Activated naive CD4-positive, alpha-beta T cell treated with anti-CD3 and anti-CD28 coated beads, Interleukin-2, amount 50 U/mL, for 72 hours (primary cell): ENCODE data around the gene PPP2R5E. TPM values are rescaled to one million over a fixed set of nuclear protein-coding genes. Genes with fewer than 3 reads are reported as not detected.

ENCODE experiments used
- ATAC-seq, 2 donors: fragments of 150-1000 bp; cut with Tn5 transposase; 2 replicates each; pipeline ENCODE4 v1.10.0; 2021; ENCODE audit warnings: mild to moderate bottlenecking in 2 of 2, moderate library complexity in 2 of 2
- DNase-seq, 2 donors: peaks; one replicate each; pipeline ENCODE4 v3.0.0; 2021 to 2022; ENCODE audit warnings: low spot score in 2 of 2
- H3K27ac Mint-ChIP-seq, 2 donors: one replicate each; pipeline ENCODE4 v1.8.0; 2022; ENCODE audit warnings: mild to moderate bottlenecking in 2 of 2, mixed read lengths in 2 of 2
- H3K36me3 Mint-ChIP-seq, 2 donors: one replicate each; pipeline ENCODE4 v1.8.0; 2022; ENCODE audit warnings: mixed read lengths in 2 of 2
- H3K9me3 Mint-ChIP-seq, 2 donors: one replicate each; pipeline ENCODE4 v1.8.0; 2022; ENCODE audit warnings: mixed read lengths in 2 of 2
- total RNA-seq, 2 donors: library from RNA; stranded (reverse); gene quantifications; one replicate each; pipeline ENCODE4 v1.2.3, GENCODE V29; 2022

Gene PPP2R5E
- total RNA-seq, 2 donors from 2014 or later: 31.2 to 40.3 TPM

DNA sequence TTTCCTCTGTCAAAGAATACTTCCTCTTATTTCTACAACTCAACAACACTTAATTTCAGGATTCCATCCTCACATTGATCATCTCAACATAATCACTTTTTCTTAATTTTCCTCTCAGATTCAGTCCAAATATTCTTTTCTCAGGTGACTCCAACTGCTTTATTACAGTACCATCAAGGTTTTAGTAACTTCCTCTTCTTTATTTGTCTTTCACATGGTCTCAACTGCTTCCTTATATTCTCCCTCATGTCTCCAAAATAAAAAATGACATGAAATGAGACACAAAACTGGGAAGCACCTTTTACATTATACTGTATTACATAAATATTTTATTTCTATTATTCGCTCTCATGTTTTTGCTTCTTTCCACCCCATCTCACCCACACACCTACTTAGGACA, 55.5 kb downstream of the PPP2R5E start:
- no peaks in the 10 kb centered on the region for H3K9me3 Mint-ChIP-seq
- ATAC-seq (no peak), DNase-seq (no peak)
- no peaks in the 10 kb centered on the region for H3K36me3 Mint-ChIP-seq
- no peak overlapping the region for H3K27ac Mint-ChIP-seq

DNA sequence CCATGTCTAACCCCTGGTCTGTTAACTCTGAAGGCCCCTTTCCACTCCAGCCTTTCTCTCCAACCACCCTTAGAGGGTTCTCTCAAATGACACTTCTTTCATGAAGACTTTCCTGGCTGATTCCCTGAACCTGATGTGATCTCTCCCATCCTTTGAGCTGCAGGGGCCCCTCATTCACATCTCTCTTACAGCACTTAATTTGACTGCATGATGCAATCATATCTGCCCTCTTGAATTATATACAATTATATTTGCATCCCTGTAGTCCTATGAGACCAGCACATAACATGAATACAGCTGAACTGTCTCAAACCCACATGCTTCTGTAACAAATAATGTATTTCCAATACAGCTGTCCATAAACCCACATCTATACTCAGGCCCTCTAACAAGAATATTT, 56.4 kb downstream of the PPP2R5E start:
- Mint-ChIP-seq H3K9me3 (no peaks in the 10 kb centered on the region), H3K27ac (no peak overlapping the region), H3K36me3 (no peaks in the 10 kb centered on the region)
- ATAC-seq (no peak), DNase-seq (no peak)

DNA sequence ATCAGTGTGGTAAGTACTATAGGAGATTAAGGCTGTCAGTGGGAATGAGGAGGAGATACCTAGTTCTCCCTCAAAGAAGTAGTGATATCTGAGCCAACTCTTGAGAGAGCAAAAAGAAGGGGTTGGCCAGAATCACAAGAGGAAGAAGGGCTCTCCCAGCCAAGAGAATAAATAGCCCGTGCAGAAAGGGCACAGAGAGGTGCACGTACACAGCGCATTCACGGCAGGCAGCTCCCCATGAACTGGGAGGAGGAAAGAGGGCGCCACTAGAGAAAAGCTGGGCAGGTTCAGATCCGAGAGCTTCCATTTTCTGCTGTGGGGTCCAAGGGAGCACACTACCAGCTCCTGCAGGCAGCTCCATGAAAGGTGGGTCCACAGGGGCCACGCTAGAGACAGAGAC, 59.9 kb downstream of the PPP2R5E start:
- no peaks in the 10 kb centered on the region for H3K9me3 Mint-ChIP-seq
- DNase-seq: no peak
- H3K27ac Mint-ChIP-seq: peak overlapping the region in 1 of 2 donors; percentile 21

DNA sequence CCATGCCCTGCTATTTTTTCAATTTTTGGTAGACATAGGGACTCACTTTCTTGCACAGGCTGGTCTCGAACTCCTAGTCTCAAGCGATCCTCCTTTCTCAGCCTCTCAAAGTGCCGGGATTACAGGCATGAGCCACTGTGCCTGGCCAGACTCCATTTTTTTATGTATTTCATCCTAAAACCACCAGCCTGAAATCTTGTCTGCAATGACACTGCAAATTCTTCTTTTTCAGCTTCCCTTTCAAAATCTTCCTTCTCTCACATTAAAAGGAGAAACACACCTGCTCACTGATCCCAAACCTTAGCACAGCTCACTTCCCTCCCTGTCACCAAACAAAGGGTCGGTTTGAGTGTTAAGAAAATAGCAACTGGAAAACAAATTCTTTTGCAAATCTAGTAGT, 62.6 kb downstream of the PPP2R5E start:
- Mint-ChIP-seq H3K27ac (no peak overlapping the region), H3K36me3 (peaks cover 0 to 5% of the 10 kb centered on the region in 2 donors), H3K9me3 (no peaks in the 10 kb centered on the region)
- DNase-seq (no peak), ATAC-seq (no peak)

More for the DNA sequence above, 59.9 kb downstream of the PPP2R5E start:
- H3K36me3 Mint-ChIP-seq: peaks cover 0 to 5% of the 10 kb centered on the region in 2 donors
- no peak for ATAC-seq

DNA sequence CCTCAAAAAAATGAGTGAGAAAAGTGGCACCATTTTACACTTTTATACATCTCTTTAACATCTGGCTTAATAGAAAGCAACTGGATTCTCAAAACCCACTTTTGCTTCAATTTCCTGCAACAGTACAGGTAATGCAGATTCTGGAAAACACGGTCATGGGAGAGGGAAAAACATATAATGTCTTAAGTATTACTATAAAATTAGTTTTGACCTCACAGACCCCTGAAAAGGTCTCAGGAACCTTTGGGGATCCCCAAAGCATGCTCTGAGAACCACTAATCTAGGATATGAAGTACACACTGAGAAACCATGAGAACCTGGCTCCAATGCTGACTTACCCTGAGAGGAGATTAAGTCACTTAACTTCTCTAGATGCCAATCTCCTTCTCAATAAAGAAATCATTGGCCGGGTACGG, 64.7 kb downstream of the PPP2R5E start:
- Mint-ChIP-seq H3K36me3 (peaks cover 0 to 5% of the 10 kb centered on the region in 2 donors), H3K9me3 (no peaks in the 10 kb centered on the region), H3K27ac (peak overlapping the region in 1 of 2 donors; percentile 37)
- DNase-seq (peak in 1 of 2 donors; percentile 9), ATAC-seq (peak; percentile 54 to 72)

DNA sequence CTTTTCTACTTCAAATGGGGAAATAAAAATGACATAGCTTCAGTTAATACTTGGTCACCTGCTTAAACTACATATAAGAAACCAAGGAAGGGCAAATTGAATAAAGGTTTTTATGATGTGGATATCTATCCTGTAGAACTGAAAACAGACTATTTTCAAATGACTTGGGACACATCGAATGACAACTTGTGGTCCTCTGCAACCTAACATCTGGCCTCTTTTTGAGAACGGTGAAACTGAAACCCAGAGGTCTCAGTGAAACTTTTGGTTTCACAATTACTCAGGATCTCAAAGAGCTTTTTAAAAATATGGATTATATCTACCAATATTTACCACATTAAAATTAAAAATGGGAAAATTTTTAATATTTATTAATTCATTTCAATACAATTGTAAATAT, 65.2 kb downstream of the PPP2R5E start:
- Mint-ChIP-seq H3K9me3 (no peaks in the 10 kb centered on the region), H3K27ac (no peak overlapping the region), H3K36me3 (peaks cover 0 to 5% of the 10 kb centered on the region in 2 donors)
- ATAC-seq (peak; percentile 94 to 95), DNase-seq (peak in 1 of 2 donors; percentile 11)

DNA sequence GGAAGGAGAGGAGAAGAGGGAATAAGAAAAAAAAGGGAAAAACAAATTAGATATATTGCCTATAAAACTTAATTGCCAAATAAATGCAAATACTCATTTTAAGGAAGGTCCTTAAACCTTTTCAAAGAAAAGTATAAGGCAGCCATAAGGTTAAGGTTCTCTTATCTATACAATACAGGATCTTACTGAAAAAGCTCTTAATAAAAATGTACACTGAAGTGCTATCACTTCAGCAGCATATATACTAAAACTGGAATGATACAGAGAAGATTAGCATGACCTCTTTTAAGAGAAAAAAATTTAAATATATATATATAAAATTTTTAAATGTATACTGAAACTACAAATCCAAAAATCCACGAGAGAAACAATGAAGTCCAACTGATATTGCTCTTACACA, 65.6 kb downstream of the PPP2R5E start:
- ATAC-seq (no peak), DNase-seq (no peak)
- Mint-ChIP-seq H3K36me3 (peaks cover 0 to 5% of the 10 kb centered on the region in 2 donors), H3K9me3 (no peaks in the 10 kb centered on the region), H3K27ac (no peak overlapping the region)

DNA sequence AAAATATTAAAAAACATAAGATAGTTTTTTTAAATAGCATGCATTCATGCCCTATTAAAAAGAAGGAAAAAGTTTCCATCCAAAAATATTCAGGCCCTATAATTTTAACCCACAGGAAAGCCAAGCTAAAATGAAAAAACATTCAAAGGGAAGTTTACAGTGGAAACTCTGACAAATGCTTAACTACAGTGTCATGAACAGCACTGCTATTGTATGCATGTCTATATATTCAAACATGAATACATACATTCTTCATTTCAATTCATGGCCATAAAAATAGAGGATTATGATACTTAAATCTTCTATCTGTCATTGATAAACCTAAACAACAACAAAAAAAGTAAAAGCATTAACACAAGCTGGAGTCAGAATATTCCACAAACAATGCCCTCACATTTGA, 67.4 kb downstream of the PPP2R5E start:
- no peak for DNase-seq
- no peak for ATAC-seq
- Mint-ChIP-seq H3K9me3 (no peaks in the 10 kb centered on the region), H3K27ac (no peak overlapping the region), H3K36me3 (peaks cover 0 to 2% of the 10 kb centered on the region in 2 donors)

DNA sequence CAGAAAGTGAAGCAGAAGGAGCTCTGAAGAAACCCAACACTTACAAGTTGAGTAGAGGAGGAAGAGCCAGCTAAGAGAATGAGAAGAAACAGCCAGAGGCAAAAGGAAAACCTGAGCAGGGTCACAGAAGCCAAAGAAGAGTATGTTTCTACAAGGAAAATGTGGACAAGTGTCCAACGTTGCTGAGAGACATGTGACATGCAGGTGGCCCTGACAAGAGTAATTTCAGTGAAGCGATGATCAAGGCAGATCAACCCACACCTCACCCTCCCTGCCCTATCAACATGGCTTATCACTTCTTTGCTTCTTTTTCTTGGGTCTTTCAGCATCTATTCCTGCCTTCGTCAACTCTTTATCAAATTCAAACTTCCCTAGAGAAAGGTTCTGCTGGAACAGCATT, 68.3 kb downstream of the PPP2R5E start:
- Mint-ChIP-seq H3K36me3 (no peaks in the 10 kb centered on the region), H3K27ac (no peak overlapping the region), H3K9me3 (no peaks in the 10 kb centered on the region)
- DNase-seq: no peak
- ATAC-seq: no peak

DNA sequence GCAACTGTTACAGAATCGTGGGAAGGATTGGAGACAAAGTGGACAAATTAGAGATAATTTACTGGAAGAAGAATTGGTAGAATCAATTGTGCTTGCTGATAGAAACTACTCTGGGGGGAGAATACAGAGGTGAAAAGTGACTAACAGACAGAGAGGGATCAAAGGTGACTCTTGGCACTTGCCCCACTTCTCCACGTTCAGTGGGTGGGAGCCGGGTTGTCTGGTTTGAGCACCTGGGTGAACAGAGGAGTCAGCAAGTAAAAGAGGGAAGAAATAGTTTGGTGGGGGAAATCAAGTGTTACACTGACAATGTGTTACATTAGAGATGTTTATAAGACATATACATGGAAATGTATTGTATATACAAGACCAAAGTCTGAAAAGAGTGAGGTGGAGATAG, 69.1 kb downstream of the PPP2R5E start:
- no peaks in the 10 kb centered on the region for H3K36me3 Mint-ChIP-seq
- H3K27ac Mint-ChIP-seq: no peak overlapping the region
- DNase-seq (no peak), ATAC-seq (no peak)
- H3K9me3 Mint-ChIP-seq: no peaks in the 10 kb centered on the region

DNA sequence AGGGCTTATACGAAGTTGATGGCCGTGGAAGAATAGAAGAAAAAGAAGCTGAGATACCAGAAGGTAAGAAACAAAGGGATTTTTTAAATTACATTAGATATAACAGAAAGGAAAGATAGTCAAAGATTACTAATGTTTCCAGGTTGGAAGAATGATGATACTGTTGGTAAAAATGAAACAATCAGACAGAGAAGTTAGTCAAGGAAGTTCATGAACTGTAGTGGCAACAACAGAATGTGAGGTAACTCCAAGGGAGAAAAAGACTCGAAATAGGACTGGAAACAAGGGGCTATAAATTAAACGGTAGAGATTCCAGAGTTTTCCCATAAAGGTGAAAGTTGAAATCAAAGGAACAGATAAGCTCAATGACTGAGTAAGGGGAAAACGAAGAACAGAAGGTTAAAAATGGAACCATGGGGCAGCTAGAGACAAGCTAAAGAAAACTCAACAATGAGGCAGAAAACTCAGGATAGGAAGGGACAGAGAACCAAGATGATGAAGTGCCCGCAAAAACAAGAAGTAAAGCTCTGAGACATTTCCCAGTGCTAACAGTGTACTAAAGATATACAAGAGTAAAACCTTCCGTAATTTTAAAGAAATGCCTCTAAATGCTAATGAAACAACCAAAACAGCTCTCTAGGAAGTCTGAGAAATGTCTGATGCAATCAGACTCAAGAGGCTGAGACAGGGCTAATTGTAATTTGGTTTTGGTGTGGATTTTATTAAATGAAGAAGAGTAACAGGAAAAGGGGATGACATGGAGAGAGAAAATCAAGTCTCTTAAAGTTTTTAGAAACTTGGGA, 70.0 kb downstream of the PPP2R5E start:
- Mint-ChIP-seq H3K9me3 (no peaks in the 10 kb centered on the region), H3K27ac (no peak overlapping the region), H3K36me3 (no peaks in the 10 kb centered on the region)
- ATAC-seq: no peak
- DNase-seq: no peak

DNA sequence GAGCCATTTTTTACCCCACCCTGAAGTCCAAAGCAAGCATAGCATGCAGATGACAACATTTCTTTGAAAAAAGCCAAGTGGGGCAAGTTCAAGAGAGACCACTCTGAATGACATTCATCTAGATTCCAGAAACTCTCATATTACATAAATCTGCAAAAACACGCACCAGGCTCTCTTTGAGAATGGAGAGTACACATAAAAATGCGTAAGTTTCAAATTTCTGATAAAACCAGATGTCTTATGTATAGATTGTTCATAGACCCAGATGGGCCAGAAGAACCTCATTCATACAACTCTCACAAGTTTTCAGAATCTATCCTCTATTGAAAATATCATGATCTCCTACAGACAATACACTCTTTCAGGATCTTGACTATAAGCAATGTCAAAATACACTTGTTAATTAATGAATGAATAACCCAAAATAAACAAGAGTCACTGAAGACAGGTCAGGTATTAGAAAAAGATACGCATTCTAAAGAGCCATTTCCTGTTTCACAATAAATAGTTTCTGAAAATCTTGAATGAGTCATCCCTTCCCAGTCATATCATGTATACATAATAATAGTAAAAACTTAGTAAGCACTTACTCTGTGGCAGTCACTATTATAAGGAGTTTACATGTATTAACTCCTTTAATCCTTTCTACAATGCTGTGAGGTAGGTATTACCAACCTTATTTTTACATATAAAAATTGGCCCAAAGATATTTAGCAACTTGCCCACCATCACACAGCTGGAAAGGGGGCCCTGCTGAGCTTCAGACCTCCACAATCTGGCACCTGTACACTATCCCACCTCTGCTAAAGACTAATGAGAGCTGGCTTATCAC, 72.0 kb downstream of the PPP2R5E start:
- H3K9me3 Mint-ChIP-seq: no peaks in the 10 kb centered on the region
- ATAC-seq (peak; percentile 89 to 91), DNase-seq (no peak)
- peak overlapping the region in 1 of 2 donors; percentile 2 for H3K27ac Mint-ChIP-seq
- no peaks in the 10 kb centered on the region for H3K36me3 Mint-ChIP-seq

DNA sequence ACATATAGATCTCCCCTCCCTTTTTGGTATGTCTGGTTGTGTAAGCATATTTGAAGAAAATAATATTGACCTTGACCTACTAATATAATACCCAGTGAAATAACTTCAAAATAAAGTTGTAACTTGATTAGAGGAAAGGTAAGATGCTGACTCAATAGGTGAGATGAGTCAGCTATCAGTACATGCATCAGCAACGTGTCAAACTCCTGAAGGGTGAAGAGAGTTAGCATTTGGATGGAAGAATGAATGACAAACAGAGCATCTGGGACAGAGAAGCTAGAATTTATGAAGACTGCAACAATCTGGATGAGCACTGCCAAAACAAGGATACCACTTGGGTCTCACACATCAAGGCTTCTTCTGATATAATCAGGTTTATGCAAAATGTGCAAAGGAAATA, 74.9 kb downstream of the PPP2R5E start:
- DNase-seq: no peak
- peak; percentile 60 to 74 for ATAC-seq
- Mint-ChIP-seq H3K27ac (no peak overlapping the region), H3K36me3 (no peaks in the 10 kb centered on the region), H3K9me3 (no peaks in the 10 kb centered on the region)

DNA sequence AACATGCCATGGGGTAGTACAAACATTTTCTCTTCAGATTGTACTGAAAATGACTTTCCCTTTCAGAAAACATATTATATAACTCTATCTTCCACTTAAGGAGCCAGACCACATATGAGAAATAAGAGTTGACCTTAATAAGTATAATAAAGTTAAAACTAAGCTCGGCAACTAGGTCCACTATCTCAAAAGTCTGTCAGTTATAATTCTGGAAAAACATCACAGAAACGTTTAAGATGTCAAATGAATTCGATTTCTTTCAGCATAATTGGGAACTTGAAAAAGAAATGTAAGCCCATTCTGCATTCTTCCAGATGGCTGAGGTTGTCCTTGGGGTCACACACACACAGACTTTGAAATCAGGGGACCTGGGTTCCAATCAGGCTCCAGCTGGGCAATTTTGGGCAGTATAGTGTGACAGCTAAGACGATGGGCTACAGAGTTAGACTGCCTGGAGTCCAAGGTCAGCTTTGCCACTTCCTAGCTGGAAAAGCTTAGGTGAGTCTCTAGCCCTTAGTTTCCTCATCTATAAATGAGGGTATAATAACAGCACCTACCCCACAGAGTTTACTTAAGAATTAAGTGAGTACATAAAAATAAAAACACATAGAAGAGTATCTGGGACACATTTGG, 75.6 kb downstream of the PPP2R5E start:
- DNase-seq: no peak
- no peaks in the 10 kb centered on the region for H3K9me3 Mint-ChIP-seq
- H3K36me3 Mint-ChIP-seq: no peaks in the 10 kb centered on the region
- ATAC-seq: no peak
- no peak overlapping the region for H3K27ac Mint-ChIP-seq

DNA sequence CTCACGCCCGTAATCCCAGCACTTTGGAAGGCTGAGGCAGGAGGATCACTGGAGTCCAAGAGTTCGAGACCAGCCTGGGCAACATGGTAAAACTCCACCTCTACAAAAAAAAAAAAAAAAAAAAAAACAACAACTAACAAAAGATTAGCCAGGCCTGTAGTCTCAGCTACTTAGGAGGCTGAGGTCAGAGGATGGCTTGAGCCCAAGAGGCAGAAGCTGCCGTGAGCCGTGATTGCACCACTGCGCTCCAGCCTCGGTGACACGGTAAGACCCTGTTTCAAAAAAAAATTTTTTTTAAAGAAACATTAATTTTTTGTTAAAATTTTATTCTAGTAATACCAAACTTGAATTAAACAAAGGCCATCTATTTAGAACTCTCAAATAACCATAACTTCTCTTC, 77.8 kb downstream of the PPP2R5E start:
- DNase-seq (no peak), ATAC-seq (no peak)
- no peaks in the 10 kb centered on the region for H3K36me3 Mint-ChIP-seq
- H3K9me3 Mint-ChIP-seq: no peaks in the 10 kb centered on the region
- H3K27ac Mint-ChIP-seq: no peak overlapping the region

DNA sequence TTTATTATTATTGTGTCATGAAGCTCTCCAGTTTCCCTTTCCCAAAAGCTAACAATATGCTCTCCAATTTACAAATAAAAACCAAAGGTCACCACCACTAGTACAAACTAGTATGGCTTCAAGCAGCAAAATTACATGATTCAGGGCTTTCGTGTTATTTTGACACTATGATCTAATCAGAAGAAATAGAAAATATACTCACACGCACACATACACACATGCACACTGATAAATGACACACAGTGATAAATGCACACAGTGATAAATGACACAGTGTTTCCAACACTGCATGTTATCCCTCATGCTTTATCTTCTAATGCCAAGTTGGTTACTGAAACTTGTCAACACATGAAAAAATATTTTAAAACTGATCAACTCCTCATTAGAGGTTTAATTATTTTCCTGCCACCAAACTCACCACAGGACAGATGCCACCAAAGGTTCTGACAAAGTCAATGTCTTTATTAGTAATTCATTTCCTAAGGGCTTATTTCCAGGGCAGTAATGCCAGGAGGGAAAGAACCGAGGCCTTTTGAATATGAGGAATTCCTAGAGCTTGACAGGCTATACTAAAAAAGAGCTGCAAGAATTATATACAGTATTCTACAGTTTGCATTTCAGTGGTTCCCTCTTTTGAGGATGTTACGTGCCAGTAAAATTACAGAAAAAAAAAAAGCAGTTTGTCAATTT, 82.4 kb downstream of the PPP2R5E start:
- no peak for ATAC-seq
- Mint-ChIP-seq H3K27ac (no peak overlapping the region), H3K9me3 (no peaks in the 10 kb centered on the region), H3K36me3 (no peaks in the 10 kb centered on the region)
- no peak for DNase-seq

DNA sequence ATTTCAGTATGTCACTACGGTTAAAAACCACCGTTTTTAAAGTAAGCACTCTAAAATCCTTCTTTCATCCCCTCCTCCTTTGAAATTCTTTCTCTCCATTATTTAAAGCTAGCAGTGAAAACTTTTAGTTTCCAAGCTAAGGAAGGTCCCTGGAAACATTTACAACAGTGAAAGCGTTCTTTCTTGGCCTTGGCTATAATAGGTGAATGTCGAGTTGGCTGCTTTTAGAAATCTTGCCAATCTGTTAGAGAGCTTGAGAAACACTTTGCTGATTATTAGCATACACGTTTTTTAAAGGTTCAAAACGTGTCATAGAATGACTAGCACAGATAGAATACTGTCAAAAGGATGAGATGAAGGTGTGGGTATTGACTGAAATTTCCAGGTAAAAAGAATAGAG, 83.4 kb downstream of the PPP2R5E start:
- Mint-ChIP-seq H3K27ac (no peak overlapping the region), H3K36me3 (no peaks in the 10 kb centered on the region), H3K9me3 (no peaks in the 10 kb centered on the region)
- ATAC-seq: no peak
- no peak for DNase-seq
